ENCODE measurements around the gene EEF2K.

GRCh38 chr16:22225060-22225459 is 19.0 kb downstream of the EEF2K start:
- TF ChIP-seq CTCF (IDR thresholded peaks at IDR 0.05) = no peak
- TF ChIP-seq POLR2A (IDR thresholded peaks at IDR 0.05) = no peak

Data from thyroid gland (tissue), 4 donors.